HG03095 (cell line): ENCODE measurements around the gene KLRF1.
"Not testable (repeated sequence)": the region's sequence is repeated elsewhere in the genome, so short reads cannot be mapped to it uniquely, and the experiment has no call there.

ENCODE experiments used
- ATAC-seq: cut with Tn5 transposase; IDR thresholded peaks from one replicate; pipeline ENCODE4 v1.9.1; 2021; ENCODE audit warnings: moderate library complexity; ENCODE audit not compliant: unreplicated experiment

The KLRF1 gene

GRCh38 chr12:9869307-9870161, 42.3 kb downstream of the KLRF1 start, which contains the start of gene CLEC2B:
CLEC2B (minus strand) TSS chr12:9869354.
- no peak for ATAC-seq

GRCh38 chr12:9870286-9870866, 43.1 kb downstream of the KLRF1 start:
- no peak for ATAC-seq

GRCh38 chr12:9872162-9872561, 44.9 kb downstream of the KLRF1 start:
- no peak for ATAC-seq

- no peak for ATAC-seq
These were observed 45.5 kb downstream of the KLRF1 start for GRCh38 chr12:9872742-9873141.

GRCh38 chr12:9876120-9876519, 48.8 kb downstream of the KLRF1 start:
- not testable (repeated sequence) for ATAC-seq

GRCh38 chr12:9880532-9881078, 53.3 kb downstream of the KLRF1 start:
- no peak for ATAC-seq

GRCh38 chr12:9881246-9881645, 54.0 kb downstream of the KLRF1 start, which contains the start of gene KLRF2:
KLRF2 (plus strand) TSS chr12:9881489; CDS start chr12:9881596, 107 bp downstream.
- ATAC-seq: no peak

- no peak for ATAC-seq
These were observed 54.7 kb downstream of the KLRF1 start for GRCh38 chr12:9881988-9882387.

- no peak for ATAC-seq
These were observed 55.9 kb downstream of the KLRF1 start for GRCh38 chr12:9883175-9883574.

GRCh38 chr12:9888665-9889273, 61.5 kb downstream of the KLRF1 start:
- no peak for ATAC-seq
